ENCODE measurements around the gene ARID5A.

DNA sequence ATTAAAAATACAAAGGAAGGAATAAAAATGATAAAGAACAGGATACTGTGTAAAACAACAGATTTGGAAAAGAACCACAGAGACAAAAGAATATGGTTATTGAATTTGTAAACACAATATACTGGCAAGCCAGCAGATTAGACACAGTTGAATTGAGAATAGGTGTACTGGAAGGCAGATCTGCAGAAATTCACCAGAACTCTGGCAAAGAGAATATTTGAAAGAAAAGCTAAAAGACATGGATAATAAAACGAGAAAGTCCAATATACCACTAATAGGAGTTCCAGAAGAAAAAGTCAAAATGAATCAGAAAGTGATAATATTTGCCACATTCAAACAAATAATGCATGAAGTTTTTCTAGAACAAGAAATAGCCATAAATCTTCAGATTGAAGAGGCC, 19.5 kb upstream of the ARID5A start:
- no peak for TF ChIP-seq POLR2A (IDR thresholded peaks at IDR 0.05)
- TF ChIP-seq POLR2AphosphoS5 (IDR thresholded peaks at IDR 0.05) = no peak
- TF ChIP-seq, protein P1, sequence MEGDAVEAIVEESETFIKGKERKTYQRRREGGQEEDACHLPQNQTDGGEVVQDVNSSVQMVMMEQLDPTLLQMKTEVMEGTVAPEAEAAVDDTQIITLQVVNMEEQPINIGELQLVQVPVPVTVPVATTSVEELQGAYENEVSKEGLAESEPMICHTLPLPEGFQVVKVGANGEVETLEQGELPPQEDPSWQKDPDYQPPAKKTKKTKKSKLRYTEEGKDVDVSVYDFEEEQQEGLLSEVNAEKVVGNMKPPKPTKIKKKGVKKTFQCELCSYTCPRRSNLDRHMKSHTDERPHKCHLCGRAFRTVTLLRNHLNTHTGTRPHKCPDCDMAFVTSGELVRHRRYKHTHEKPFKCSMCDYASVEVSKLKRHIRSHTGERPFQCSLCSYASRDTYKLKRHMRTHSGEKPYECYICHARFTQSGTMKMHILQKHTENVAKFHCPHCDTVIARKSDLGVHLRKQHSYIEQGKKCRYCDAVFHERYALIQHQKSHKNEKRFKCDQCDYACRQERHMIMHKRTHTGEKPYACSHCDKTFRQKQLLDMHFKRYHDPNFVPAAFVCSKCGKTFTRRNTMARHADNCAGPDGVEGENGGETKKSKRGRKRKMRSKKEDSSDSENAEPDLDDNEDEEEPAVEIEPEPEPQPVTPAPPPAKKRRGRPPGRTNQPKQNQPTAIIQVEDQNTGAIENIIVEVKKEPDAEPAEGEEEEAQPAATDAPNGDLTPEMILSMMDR (IDR thresholded peaks at IDR 0.05) = no peak
- TF ChIP-seq EP300 (IDR thresholded peaks at IDR 0.05; ENCODE audit: low read depth) = no peak
